ENCODE measurements around the gene EPHX1. TPM values are rescaled to one million over a fixed set of nuclear protein-coding genes. Genes with fewer than 3 reads are reported as not detected.
A peak's percentile ranks its signal among the peaks of the same experiment; 100 is the strongest.

The EPHX1 gene
- total RNA-seq, 1 donor from 2014 or later = 41.5 TPM

DNA sequence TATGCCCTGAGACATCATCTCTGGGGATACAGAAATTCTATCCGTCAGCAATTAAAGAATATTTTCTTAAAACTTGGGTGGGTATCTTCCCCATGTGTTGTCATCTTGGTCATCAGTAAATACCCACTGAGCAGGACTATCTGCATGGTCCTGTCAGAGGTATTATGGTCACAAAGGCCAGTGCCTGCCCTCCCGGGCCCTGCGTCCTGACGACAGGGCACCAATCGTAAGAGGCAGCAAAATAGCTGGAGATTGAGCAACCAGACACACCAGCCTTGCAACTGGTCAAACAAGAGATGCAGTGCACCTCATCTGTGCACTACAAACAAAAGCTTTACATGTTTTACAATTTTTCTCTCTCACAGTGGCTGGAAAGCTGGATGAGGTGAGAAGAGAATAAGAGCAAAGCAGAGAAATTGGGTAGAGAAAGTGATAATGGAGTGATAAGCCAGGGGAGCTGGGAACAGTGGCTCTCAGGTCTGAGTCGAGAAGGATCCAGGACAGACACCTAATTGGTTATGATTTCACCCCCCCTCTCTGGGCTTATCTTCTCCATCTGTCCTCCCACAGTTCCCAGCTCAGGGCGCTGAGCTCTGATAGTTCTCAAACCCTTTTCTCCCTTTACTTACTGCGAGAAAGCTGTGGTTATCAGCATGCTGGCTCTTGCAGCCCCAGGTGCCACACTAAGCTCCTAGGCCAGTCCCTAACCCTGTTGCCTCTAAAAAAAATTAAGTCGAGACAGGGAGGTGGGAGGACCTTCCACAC lies 41.1 kb upstream of the EPHX1 start:
- Mint-ChIP-seq H3K4me3 (ENCODE audit: low read depth) (no peak overlapping the region), H3K27me3 (no peaks in the 10 kb centered on the region), H3K27ac (no peak overlapping the region), H3K36me3 (ENCODE audit: insufficient read depth) (no peaks in the 10 kb centered on the region), H3K9me3 (ENCODE audit: low read depth) (no peaks in the 10 kb centered on the region), H3K4me1 (ENCODE audit: low read depth) (peaks cover 38% of the 10 kb centered on the region)
- TF ChIP-seq, protein P1, sequence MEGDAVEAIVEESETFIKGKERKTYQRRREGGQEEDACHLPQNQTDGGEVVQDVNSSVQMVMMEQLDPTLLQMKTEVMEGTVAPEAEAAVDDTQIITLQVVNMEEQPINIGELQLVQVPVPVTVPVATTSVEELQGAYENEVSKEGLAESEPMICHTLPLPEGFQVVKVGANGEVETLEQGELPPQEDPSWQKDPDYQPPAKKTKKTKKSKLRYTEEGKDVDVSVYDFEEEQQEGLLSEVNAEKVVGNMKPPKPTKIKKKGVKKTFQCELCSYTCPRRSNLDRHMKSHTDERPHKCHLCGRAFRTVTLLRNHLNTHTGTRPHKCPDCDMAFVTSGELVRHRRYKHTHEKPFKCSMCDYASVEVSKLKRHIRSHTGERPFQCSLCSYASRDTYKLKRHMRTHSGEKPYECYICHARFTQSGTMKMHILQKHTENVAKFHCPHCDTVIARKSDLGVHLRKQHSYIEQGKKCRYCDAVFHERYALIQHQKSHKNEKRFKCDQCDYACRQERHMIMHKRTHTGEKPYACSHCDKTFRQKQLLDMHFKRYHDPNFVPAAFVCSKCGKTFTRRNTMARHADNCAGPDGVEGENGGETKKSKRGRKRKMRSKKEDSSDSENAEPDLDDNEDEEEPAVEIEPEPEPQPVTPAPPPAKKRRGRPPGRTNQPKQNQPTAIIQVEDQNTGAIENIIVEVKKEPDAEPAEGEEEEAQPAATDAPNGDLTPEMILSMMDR (IDR thresholded peaks at IDR 0.05; ENCODE audit: unreplicated experiment) = no peak
- no peak for DNase-seq (ENCODE audit: low spot score, unreplicated experiment)

DNA sequence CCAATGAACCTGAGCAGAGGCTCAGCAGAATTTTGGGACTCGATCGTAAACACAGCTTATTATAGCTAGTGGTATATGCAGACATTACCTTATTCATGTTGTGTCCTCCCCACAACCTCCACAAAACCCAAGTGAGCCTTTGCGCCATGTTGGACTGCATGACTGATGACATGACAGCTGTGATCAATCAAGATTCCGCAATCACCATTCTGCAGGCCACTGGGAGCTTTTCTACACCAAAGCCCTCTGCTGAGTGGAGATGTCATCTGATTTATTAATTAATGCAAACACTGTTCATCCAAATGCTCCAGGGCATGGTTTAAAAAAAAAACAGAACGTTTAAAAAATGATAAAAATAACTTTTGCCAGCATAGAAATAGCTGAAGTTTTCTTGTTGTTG lies 40.2 kb upstream of the EPHX1 start:
- Mint-ChIP-seq H3K36me3 (ENCODE audit: insufficient read depth) (no peaks in the 10 kb centered on the region), H3K4me3 (ENCODE audit: low read depth) (no peak overlapping the region), H3K9me3 (ENCODE audit: low read depth) (no peaks in the 10 kb centered on the region), H3K4me1 (ENCODE audit: low read depth) (peaks cover 40% of the 10 kb centered on the region), H3K27me3 (no peaks in the 10 kb centered on the region), H3K27ac (no peak overlapping the region)
- TF ChIP-seq, protein P1 (IDR thresholded peaks at IDR 0.05; ENCODE audit: unreplicated experiment) = no peak
- DNase-seq (ENCODE audit: low spot score, unreplicated experiment) = no peak

- H3K36me3 Mint-ChIP-seq (ENCODE audit: insufficient read depth) = no peaks in the 10 kb centered on the region
- H3K27ac Mint-ChIP-seq = peak overlapping the region; percentile 18
- TF ChIP-seq, protein P1 (IDR thresholded peaks at IDR 0.05; ENCODE audit: unreplicated experiment) = no peak
- peaks cover 40% of the 10 kb centered on the region for H3K4me1 Mint-ChIP-seq (ENCODE audit: low read depth)
- DNase-seq (ENCODE audit: low spot score, unreplicated experiment) = no peak
- H3K4me3 Mint-ChIP-seq (ENCODE audit: low read depth) = no peak overlapping the region
- no peaks in the 10 kb centered on the region for H3K27me3 Mint-ChIP-seq
- no peaks in the 10 kb centered on the region for H3K9me3 Mint-ChIP-seq (ENCODE audit: low read depth)
These were observed 39.2 kb upstream of the EPHX1 start for GRCh38 chr1:225770561-225771248.

GRCh38 chr1:225771661-225772322 lies 38.1 kb upstream of the EPHX1 start:
- no peak for DNase-seq (ENCODE audit: low spot score, unreplicated experiment)
- no peaks in the 10 kb centered on the region for H3K9me3 Mint-ChIP-seq (ENCODE audit: low read depth)
- no peak overlapping the region for H3K4me3 Mint-ChIP-seq (ENCODE audit: low read depth)
- H3K4me1 Mint-ChIP-seq (ENCODE audit: low read depth) = peaks cover 40% of the 10 kb centered on the region
- H3K27ac Mint-ChIP-seq = peak overlapping the region; percentile 87
- no peaks in the 10 kb centered on the region for H3K36me3 Mint-ChIP-seq (ENCODE audit: insufficient read depth)
- TF ChIP-seq, protein P1 (IDR thresholded peaks at IDR 0.05; ENCODE audit: unreplicated experiment) = no peak
- no peaks in the 10 kb centered on the region for H3K27me3 Mint-ChIP-seq

- Mint-ChIP-seq H3K27ac (peak overlapping the region; percentile 87), H3K9me3 (ENCODE audit: low read depth) (no peaks in the 10 kb centered on the region), H3K36me3 (ENCODE audit: insufficient read depth) (no peaks in the 10 kb centered on the region), H3K4me1 (ENCODE audit: low read depth) (peaks cover 40% of the 10 kb centered on the region), H3K27me3 (no peaks in the 10 kb centered on the region), H3K4me3 (ENCODE audit: low read depth) (no peak overlapping the region)
- TF ChIP-seq, protein P1 (IDR thresholded peaks at IDR 0.05; ENCODE audit: unreplicated experiment) = peak; percentile 90
- peak; percentile 81 for DNase-seq (ENCODE audit: low spot score, unreplicated experiment)
These were observed 37.6 kb upstream of the EPHX1 start for GRCh38 chr1:225772323-225772768.

Data from progenitor cell of endocrine pancreas (in vitro differentiated cells).